Stomach (tissue), 4 donors: ENCODE results near the gene ACAT2.

Experiments used
- CTCF ChIP-seq, 7 experiments: fragments of 450-650 bp in 4 of 7; fragments of 200-600 bp in 3 of 7; sonication (generic) in 3 of 7; IDR thresholded peaks; one replicate each; pipeline ENCODE4 v1.5.1; 2016 to 2019; ENCODE audit warnings: antibody characterized with exemption in 7 of 7, control low read depth in 2 of 7, mild to moderate bottlenecking in 1 of 7
- POLR2A ChIP-seq, 4 donors: fragments of 450-650 bp; IDR thresholded peaks; one replicate each; pipeline ENCODE4 v1.6.1; 2016; ENCODE audit warnings: antibody characterized with exemption in 4 of 4, control low read depth in 2 of 4, mild to moderate bottlenecking in 1 of 4, moderate library complexity in 1 of 4
- POLR2AphosphoS5 ChIP-seq, 3 donors: sonication (generic); formaldehyde crosslinking; IDR thresholded peaks; one replicate each; pipeline ENCODE4 v1.6.1; 2016; ENCODE audit warnings: antibody characterized with exemption in 3 of 3

DNA sequence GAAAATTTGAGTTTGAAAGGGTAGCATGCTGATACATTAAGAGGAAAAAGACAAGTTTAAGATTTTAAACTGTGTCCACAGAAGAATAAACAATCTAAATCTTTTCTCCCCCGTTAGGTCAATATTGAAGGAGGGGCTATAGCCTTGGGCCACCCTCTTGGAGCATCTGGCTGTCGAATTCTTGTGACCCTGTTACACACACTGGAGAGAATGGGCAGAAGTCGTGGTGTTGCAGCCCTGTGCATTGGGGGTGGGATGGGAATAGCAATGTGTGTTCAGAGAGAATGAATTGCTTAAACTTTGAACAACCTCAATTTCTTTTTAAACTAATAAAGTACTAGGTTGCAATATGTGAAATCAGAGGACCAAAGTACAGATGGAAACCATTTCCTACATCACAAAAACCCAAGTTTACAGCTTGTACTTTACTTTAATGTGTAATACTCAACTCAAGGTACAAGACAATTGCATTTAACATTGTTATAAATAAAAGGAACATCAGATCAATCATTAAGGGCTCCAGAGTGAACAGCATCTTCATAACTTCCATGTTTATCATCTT, 16.8 kb downstream of the ACAT2 start:
- no peak for TF ChIP-seq CTCF (IDR thresholded peaks at IDR 0.05)
- TF ChIP-seq POLR2A (IDR thresholded peaks at IDR 0.05) = no peak
- no peak for TF ChIP-seq POLR2AphosphoS5 (IDR thresholded peaks at IDR 0.05)
